Activated naive CD8-positive, alpha-beta T cell treated with anti-CD3 and anti-CD28 coated beads for 36 hours (primary cell): ENCODE measurements around the gene ASXL1. TPM values are rescaled to one million over a fixed set of nuclear protein-coding genes. Genes with fewer than 3 reads are reported as not detected.

ENCODE experiments used
- DNase-seq: peaks from one replicate; pipeline ENCODE4 v3.0.0; 2021
- H3K27ac Mint-ChIP-seq: one replicate; pipeline ENCODE4 v1.8.0; 2022; ENCODE audit warnings: mild to moderate bottlenecking, moderate library complexity, mixed read lengths
- H3K27me3 Mint-ChIP-seq: one replicate; pipeline ENCODE4 v1.8.0; 2022; ENCODE audit warnings: mild to moderate bottlenecking, mixed read lengths
- H3K36me3 Mint-ChIP-seq: one replicate; pipeline ENCODE4 v1.8.0; 2021; ENCODE audit warnings: mild to moderate bottlenecking, mixed read lengths
- H3K4me1 Mint-ChIP-seq: one replicate; pipeline ENCODE4 v1.8.0; 2021; ENCODE audit warnings: mixed read lengths
- H3K4me3 Mint-ChIP-seq: one replicate; pipeline ENCODE4 v1.8.0; 2022; ENCODE audit warnings: mild to moderate bottlenecking, moderate library complexity, mixed read lengths
- H3K9me3 Mint-ChIP-seq: one replicate; pipeline ENCODE4 v1.8.0; 2022; ENCODE audit warnings: mixed read lengths
- total RNA-seq, 2 experiments: library from RNA; stranded (reverse); gene quantifications; one replicate each; pipeline ENCODE4 v1.2.3, GENCODE V29; 2021

Gene ASXL1
- total RNA-seq, 2 experiments from 2014 or later, result 97.5 to 100 TPM

DNA sequence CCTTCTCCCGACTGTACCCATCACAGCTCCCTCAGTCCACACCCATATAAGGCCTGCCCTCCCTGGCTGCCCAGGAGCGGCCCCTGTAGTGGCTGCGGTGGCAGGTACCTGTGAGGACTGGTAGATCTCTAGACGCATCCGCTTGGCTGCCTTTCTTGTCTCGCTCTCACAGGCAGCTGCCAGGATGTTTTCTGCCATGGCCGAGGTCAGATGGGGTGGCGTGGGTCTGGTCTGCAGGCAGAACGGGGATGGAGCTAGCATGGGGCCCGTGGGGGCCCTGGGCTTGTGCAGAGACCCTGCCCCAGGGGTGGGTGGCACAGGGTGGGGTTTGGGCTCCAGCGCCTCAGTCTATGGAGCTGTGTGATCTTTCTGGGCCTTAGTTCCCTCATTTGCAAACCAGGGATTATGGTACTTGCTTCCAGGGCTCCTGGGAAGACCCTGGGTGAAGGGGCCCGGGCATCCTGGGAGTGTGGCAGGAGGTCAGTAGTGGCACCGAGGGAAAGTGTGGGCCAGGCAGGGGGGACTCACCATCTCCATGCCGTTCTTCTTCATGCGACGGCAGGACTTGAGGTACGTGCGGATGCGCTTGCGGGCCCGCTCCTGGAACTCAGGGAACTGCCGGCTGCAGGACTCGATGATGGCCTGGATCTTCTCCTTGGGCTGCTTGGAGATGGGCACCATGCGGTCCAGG, 94.8 kb downstream of the ASXL1 start:
- Mint-ChIP-seq H3K4me3 (no peak overlapping the region), H3K4me1 (peaks cover 5% of the 10 kb centered on the region), H3K36me3 (peaks cover 4% of the 10 kb centered on the region), H3K27ac (peak overlapping the region; percentile 76), H3K9me3 (no peaks in the 10 kb centered on the region), H3K27me3 (no peaks in the 10 kb centered on the region)
- no peak for DNase-seq

DNA sequence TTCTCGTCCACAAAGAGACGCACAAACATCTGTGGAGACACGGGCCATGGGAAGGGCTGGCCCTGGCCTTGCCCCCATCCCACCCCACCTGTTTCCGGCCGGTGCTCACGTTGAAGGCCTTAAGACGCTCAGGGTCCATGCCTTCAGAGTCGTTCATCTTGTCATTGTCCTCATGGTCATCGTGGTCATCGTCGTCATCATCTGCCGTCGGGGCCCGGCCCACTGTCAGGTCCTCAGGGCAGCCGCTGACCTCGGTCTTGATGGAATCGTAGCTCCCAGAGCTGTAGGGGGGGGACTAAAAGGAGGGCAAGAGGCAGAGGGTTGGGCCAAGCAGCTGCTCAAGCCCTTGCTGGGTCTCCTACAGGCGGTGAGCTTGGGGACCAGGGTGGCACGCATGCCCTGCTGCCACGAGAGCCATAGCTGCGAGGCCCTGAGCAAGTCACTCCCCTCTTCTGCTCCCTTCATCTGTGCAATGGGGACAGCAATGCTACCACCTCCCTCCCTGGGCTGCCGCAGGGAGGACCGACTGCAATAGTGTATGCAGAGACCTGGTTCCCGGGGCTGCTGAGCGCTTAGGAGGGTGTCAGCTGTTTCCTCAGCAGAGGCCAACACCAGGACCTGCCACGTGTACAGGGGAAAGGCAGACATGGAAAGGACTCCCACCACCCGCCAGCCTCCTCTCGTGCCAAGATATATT, 95.5 kb downstream of the ASXL1 start:
- H3K27me3 Mint-ChIP-seq, result no peaks in the 10 kb centered on the region
- H3K4me3 Mint-ChIP-seq, result no peak overlapping the region
- H3K4me1 Mint-ChIP-seq, result peaks cover 7% of the 10 kb centered on the region
- peaks cover 4% of the 10 kb centered on the region for H3K36me3 Mint-ChIP-seq
- H3K9me3 Mint-ChIP-seq, result no peaks in the 10 kb centered on the region
- DNase-seq, result no peak
- no peak overlapping the region for H3K27ac Mint-ChIP-seq

DNA sequence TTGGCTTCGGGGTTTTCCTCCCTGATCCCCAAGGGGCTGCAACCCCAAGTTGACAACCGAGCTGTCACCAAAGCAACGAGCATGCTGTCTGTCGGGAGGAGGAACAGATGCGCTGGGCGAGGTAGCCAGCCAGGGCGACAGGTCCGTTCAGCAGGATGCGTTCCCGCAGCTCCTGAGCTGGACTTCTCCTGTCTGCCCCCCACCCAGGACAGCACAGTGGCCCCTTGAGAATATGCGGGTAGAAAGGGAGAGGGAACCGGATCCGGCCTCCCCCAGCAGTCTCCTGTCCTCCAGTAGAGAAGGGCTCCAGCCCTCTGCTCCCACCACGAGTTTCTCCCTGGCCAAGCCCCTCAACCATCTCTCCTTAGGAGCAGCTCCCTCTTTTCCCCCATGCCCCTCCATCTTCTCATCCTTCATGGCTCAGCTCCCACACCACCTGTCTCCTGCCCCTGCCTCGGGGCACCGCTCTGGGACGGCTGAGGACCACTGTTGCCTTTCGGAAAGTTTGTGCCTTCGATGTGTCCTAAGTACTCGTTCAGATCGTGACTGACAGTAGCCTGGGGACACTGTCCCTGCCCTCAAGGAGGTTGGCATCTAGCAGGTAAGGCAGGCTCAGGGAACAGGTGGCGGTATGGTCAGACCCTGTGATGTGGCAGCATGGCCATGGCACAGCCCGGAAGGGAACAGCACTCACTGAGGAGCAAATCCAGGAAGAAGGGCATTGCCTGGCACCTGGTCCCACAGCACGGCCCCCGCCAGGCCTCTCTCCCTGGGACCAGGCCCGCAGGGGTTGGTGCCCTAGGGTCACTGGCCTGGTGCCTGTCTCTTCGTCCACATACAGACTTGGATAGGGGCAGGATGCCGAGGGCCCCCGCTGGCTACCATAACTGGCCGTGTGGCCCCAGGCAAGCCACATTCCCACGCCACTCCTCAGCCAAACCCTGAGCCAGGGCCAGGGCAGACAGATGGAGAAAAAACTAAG, 96.3 kb downstream of the ASXL1 start:
- H3K27ac Mint-ChIP-seq, result no peak overlapping the region
- H3K36me3 Mint-ChIP-seq, result peaks cover 4% of the 10 kb centered on the region
- DNase-seq, result no peak
- no peaks in the 10 kb centered on the region for H3K27me3 Mint-ChIP-seq
- H3K4me1 Mint-ChIP-seq, result peaks cover 7% of the 10 kb centered on the region
- no peaks in the 10 kb centered on the region for H3K9me3 Mint-ChIP-seq
- H3K4me3 Mint-ChIP-seq, result no peak overlapping the region

DNA sequence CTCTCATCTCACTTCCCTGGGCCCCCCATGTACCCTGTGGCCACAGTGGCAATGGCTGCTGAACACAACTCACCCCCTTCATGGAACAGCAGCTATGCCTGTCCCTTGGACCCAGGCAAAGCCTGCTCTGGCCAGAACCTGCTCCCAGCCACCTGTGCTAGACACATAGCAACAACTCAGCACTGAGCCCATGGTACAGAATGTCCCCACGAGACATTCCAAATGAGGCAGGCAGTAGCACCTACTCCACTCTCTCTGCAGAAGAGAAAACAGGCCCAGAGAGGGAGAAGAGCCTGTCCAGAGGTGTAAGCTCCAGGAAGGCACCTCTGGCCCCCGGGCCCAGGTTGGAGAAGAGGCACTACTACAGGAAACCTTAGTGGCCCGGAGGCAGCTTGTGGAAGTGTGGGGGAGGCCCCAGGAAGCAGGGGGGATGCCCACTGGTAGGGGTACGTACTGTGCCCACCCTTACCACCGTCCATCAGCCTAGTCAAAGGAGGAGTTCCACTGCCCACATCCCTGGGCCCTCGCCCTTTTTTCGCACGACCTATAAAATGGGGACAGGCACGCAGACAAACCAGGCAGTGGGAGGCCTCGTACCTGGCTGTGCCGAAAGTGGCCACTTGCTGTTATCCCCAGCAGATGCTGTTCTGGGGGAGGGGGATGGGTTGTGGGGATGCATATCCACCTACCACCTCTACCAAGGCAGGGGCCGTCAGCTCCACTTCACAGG, 97.2 kb downstream of the ASXL1 start:
- Mint-ChIP-seq H3K27me3 (no peaks in the 10 kb centered on the region), H3K36me3 (peaks cover 4% of the 10 kb centered on the region), H3K27ac (peak overlapping the region; percentile 61), H3K9me3 (no peaks in the 10 kb centered on the region), H3K4me3 (no peak overlapping the region), H3K4me1 (peaks cover 7% of the 10 kb centered on the region)
- DNase-seq, result no peak

GRCh38 chr20:32455901-32456701, 98.0 kb downstream of the ASXL1 start:
- Mint-ChIP-seq H3K4me3 (no peak overlapping the region), H3K36me3 (peaks cover 4% of the 10 kb centered on the region), H3K9me3 (no peaks in the 10 kb centered on the region), H3K27ac (no peak overlapping the region), H3K27me3 (no peaks in the 10 kb centered on the region), H3K4me1 (peaks cover 7% of the 10 kb centered on the region)
- no peak for DNase-seq

DNA sequence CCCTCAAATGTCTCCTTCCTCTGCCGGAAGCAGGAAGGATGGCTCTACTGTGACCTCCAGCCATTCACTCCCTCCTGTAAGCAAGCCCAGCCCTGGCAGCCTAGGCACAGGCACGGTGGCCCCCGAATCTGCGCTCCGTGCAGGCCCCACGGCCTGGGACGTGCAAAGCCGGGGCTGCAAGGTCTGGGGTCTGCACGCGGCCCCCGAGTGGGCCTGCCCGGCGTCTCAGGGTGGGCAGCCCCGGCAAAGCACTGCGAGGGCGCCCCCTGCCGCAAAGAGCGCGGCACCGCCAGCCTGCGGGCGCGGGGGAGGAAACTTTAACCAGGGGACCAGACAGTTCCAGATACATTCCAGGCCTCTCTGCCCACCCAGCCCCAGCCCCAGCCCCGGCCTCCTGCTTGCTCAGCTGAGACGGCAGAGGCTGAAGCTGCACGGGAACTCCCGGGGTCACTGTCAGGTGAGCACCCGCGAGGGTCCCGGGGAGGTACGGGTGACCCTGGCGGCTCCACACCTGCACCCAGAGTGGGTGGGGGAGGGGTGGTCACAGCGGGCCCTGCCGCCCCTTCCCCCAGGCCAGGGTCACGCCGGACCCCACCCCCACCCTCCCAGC, 98.8 kb downstream of the ASXL1 start:
- peak; percentile 35 for DNase-seq
- no peaks in the 10 kb centered on the region for H3K27me3 Mint-ChIP-seq
- H3K27ac Mint-ChIP-seq, result no peak overlapping the region
- H3K36me3 Mint-ChIP-seq, result peaks cover 4% of the 10 kb centered on the region
- H3K9me3 Mint-ChIP-seq, result no peaks in the 10 kb centered on the region
- H3K4me1 Mint-ChIP-seq, result peaks cover 7% of the 10 kb centered on the region
- H3K4me3 Mint-ChIP-seq, result no peak overlapping the region

DNA sequence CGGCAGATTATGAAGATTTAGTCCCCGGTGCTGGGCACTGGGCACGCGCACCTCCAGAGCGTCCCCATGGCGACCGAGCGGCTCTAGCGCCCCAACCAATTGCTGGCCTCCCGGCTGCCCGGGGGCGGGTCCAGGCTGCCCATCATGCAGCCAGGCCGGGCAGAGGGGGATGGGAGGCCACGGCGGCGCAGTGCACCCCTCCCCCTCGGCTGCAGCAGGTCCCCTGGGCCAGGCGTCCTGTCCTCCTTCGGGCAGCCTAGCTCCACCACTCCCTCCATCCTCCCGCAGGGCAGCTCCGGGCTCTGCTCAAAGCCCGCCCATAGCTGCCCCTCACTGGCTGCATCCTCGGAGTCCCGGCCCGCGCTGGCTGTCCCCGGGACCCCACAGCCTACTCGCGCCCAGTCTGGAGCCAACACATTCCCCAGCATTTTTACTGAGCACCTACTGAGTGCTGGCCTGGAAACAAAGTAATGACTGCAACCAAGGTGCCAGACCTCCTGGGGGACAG, 99.4 kb downstream of the ASXL1 start:
- peaks cover 6% of the 10 kb centered on the region for H3K4me1 Mint-ChIP-seq

GRCh38 chr20:32458061-32458836, 100.1 kb downstream of the ASXL1 start:
- Mint-ChIP-seq H3K27ac (no peak overlapping the region), H3K4me1 (peaks cover 3% of the 10 kb centered on the region), H3K4me3 (no peak overlapping the region), H3K36me3 (no peaks in the 10 kb centered on the region), H3K27me3 (no peaks in the 10 kb centered on the region), H3K9me3 (no peaks in the 10 kb centered on the region)
- DNase-seq, result no peak

More for the DNA sequence above, 99.4 kb downstream of the ASXL1 start:
- Mint-ChIP-seq H3K36me3 (peaks cover 3% of the 10 kb centered on the region), H3K27ac (no peak overlapping the region), H3K27me3 (no peaks in the 10 kb centered on the region), H3K9me3 (no peaks in the 10 kb centered on the region), H3K4me3 (no peak overlapping the region)
- DNase-seq, result no peak

- Mint-ChIP-seq H3K9me3 (no peaks in the 10 kb centered on the region), H3K27me3 (no peaks in the 10 kb centered on the region), H3K4me1 (peaks cover 1% of the 10 kb centered on the region), H3K36me3 (no peaks in the 10 kb centered on the region), H3K27ac (no peak overlapping the region), H3K4me3 (no peak overlapping the region)
- no peak for DNase-seq
Observed at GRCh38 chr20:32458837-32459220, 100.7 kb downstream of the ASXL1 start.

DNA sequence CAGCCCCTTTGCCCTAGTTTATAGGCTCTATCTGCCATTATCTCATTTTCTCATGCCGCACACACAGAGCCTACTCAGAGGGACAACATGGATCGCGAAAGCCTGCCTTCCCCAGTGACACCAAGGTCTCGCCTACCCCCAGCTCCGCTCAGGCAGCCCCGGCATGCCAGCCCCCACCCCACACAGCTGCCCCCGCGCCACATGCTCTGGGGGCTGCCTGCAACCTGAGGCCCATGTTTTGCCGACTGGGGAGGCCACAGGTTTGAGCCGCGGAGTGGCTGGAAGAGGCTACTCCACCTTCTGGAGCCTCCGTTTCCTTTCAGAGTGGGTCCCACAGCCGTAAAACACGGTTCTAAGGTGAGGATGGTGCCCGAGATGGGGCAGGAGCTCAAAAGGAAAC, 102.1 kb downstream of the ASXL1 start:
- no peaks in the 10 kb centered on the region for H3K36me3 Mint-ChIP-seq
- H3K27me3 Mint-ChIP-seq, result no peaks in the 10 kb centered on the region
- peaks cover 1% of the 10 kb centered on the region for H3K4me1 Mint-ChIP-seq
- H3K9me3 Mint-ChIP-seq, result no peaks in the 10 kb centered on the region
- H3K27ac Mint-ChIP-seq, result no peak overlapping the region
- H3K4me3 Mint-ChIP-seq, result no peak overlapping the region
- DNase-seq, result no peak

DNA sequence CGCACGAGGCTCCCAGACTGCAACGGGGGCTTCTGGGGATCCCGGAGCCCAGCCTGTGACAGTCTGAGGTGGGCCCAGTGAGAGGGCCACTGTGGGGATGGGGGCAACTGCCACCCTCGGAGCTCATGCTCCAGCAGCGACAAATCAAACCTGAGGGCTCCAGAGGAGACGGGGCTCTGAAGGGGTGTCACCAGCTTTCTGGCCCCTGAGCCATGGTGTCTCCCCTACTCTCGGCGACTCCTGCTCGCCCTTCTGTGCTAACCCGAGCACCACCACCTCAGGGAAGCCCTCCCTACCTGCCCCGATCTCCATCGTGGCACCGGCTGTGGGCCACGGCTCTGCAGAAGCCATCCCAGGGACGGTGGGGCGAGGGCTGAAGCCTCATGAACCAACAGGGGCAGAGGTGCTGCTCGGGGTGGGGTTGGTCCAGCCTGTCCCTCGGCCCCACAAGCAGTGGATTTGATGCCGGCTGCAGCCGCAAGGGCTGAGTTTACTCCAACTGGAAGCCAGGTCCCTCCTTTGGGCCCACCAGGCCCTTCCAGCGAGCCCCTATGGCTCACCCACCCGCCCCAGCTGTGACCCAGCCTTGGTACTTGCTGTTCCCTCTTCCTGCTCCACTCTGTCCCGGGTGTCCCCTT, 102.7 kb downstream of the ASXL1 start:
- H3K27me3 Mint-ChIP-seq, result no peaks in the 10 kb centered on the region
- no peaks in the 10 kb centered on the region for H3K36me3 Mint-ChIP-seq
- no peak for DNase-seq
- no peaks in the 10 kb centered on the region for H3K9me3 Mint-ChIP-seq
- no peak overlapping the region for H3K27ac Mint-ChIP-seq
- H3K4me3 Mint-ChIP-seq, result no peak overlapping the region
- peaks cover 1% of the 10 kb centered on the region for H3K4me1 Mint-ChIP-seq

GRCh38 chr20:32461836-32462600, 103.9 kb downstream of the ASXL1 start:
- DNase-seq, result no peak
- Mint-ChIP-seq H3K36me3 (no peaks in the 10 kb centered on the region), H3K9me3 (no peaks in the 10 kb centered on the region), H3K27ac (no peak overlapping the region), H3K4me1 (peaks cover 1% of the 10 kb centered on the region), H3K27me3 (no peaks in the 10 kb centered on the region), H3K4me3 (no peak overlapping the region)
